Left lung (tissue), 10 donors: ENCODE results near the gene DHRS7B. TPM values are rescaled to one million over a fixed set of nuclear protein-coding genes. Genes with fewer than 3 reads are reported as not detected.
A peak's percentile ranks its signal among the peaks of the same experiment; 100 is the strongest.

ENCODE experiments used
- ATAC-seq: fragments of 200-7000 bp; cut with Tn5 transposase; one replicate; pipeline ENCODE4 v1.9.1; 2020; ENCODE audit warnings: moderate library complexity
- DNase-seq, 4 donors: peaks; one replicate each; pipeline ENCODE4 v3.0.0-alpha.2; 2013 to 2020
- H3K27ac ChIP-seq, 2 donors: fragments of 200-600 bp; sonication (generic) in 1 of 2; one replicate each; pipeline versions ENCODE4 v1.5.0 to v1.8.0; 2020 to 2021
- H3K27me3 ChIP-seq, 2 donors: fragments of 200-600 bp; sonication (generic) in 1 of 2; one replicate each; pipeline versions ENCODE4 v1.5.0 to v1.8.0; 2020 to 2021
- H3K36me3 ChIP-seq, 2 donors: fragments of 200-600 bp; sonication (generic) in 1 of 2; one replicate each; pipeline versions ENCODE4 v1.5.0 to v1.8.0; 2020 to 2021
- H3K4me1 ChIP-seq, 2 donors: fragments of 200-600 bp; one replicate each; pipeline ENCODE4 v1.8.0; 2021
- H3K4me3 ChIP-seq, 2 donors: fragments of 200-600 bp; sonication (generic) in 1 of 2; one replicate each; pipeline versions ENCODE4 v1.5.0 to v1.8.0; 2020 to 2021; ENCODE audit warnings: mild to moderate bottlenecking in 1 of 2
- H3K9me3 ChIP-seq, 2 donors: fragments of 200-600 bp; sonication (generic) in 1 of 2; one replicate each; pipeline versions ENCODE4 v1.5.0 to v1.8.0; 2020 to 2021
- CTCF ChIP-seq, 2 donors: fragments of 200-600 bp; sonication (generic) in 1 of 2; IDR thresholded peaks; one replicate each; pipeline versions ENCODE4 v1.5.0 to v1.8.0; 2021; ENCODE audit warnings: antibody characterized with exemption in 2 of 2
- intact Hi-C, 2 donors: fragments of 100-400 bp; cut with DNase I; formaldehyde crosslinking; loops; one replicate each; pipeline versions ENCODE4 v1.11.2 to v1.14.2; 2022
- polyA plus RNA-seq, 6 donors: library from polyadenylated mRNA; unstranded; fragments of 120-200 nt; gene quantifications; one replicate each; pipeline ENCODE4 v1.2.1, GENCODE V29; 2013; ENCODE audit not compliant: insufficient read length in 6 of 6
- total RNA-seq, 2 donors: library from RNA; stranded (reverse); fragmentation: NEBNext Ultra II Directional; extraction: Animal tissue kit (Norgen Biotek cat#: 25700); gene quantifications; one replicate each; pipeline ENCODE4 v1.2.1, GENCODE V29; 2021
- donor health status: DM: no; HTN: yes; CAD: no.
- donor health status: DM: no; HTN: no; CAD: no.

The DHRS7B gene
- total and polyA plus RNA-seq, 8 donors: 22.5 to 29.1 (median 25.0) TPM

GRCh38 chr17:21152731-21153130 lies 26.0 kb downstream of the DHRS7B start:
- H3K9me3 ChIP-seq: no peaks in the 10 kb centered on the region
- DNase-seq (no peak), ATAC-seq (no peak)
- H3K27ac ChIP-seq: peak overlapping the region in 1 of 2 donors; percentile 57
- intact Hi-C loops: no loop called here
- no peak for TF ChIP-seq CTCF (IDR thresholded peaks at IDR 0.05)
- H3K4me1 ChIP-seq: peaks cover 0 to 24% of the 10 kb centered on the region in 2 donors
- no peaks in the 10 kb centered on the region for H3K36me3 ChIP-seq
- no peak overlapping the region for H3K4me3 ChIP-seq
- no peaks in the 10 kb centered on the region for H3K27me3 ChIP-seq

- no peak for TF ChIP-seq CTCF (IDR thresholded peaks at IDR 0.05)
- ATAC-seq (no peak), DNase-seq (no peak)
- Histone ChIP-seq H3K36me3 (no peaks in the 10 kb centered on the region), H3K4me3 (no peak overlapping the region), H3K27me3 (no peaks in the 10 kb centered on the region), H3K4me1 (peaks cover 9 to 12% of the 10 kb centered on the region in 2 donors), H3K9me3 (no peaks in the 10 kb centered on the region), H3K27ac (no peak overlapping the region)
- intact Hi-C loops: no loop called here
Observed at GRCh38 chr17:21157586-21158370, 31.0 kb downstream of the DHRS7B start.

- Histone ChIP-seq H3K9me3 (no peaks in the 10 kb centered on the region), H3K36me3 (no peaks in the 10 kb centered on the region), H3K27ac (no peak overlapping the region), H3K4me1 (peaks cover 0 to 12% of the 10 kb centered on the region in 2 donors), H3K4me3 (no peak overlapping the region), H3K27me3 (no peaks in the 10 kb centered on the region)
- DNase-seq (no peak), ATAC-seq (no peak)
- intact Hi-C loops: no loop called here
- TF ChIP-seq CTCF (IDR thresholded peaks at IDR 0.05): no peak
Observed at GRCh38 chr17:21160401-21160800, 33.6 kb downstream of the DHRS7B start.

- Histone ChIP-seq H3K4me3 (no peak overlapping the region), H3K4me1 (peaks cover 8 to 12% of the 10 kb centered on the region in 2 donors), H3K9me3 (no peaks in the 10 kb centered on the region), H3K27me3 (no peaks in the 10 kb centered on the region), H3K36me3 (no peaks in the 10 kb centered on the region), H3K27ac (peak overlapping the region; percentile 13 to 29)
- intact Hi-C loops: no loop called here
- TF ChIP-seq CTCF (IDR thresholded peaks at IDR 0.05): no peak
- DNase-seq (no peak), ATAC-seq (no peak)
Observed at GRCh38 chr17:21161498-21162393, 35.0 kb downstream of the DHRS7B start.

- intact Hi-C loops: no loop called here
- no peaks in the 10 kb centered on the region for H3K36me3 ChIP-seq
- DNase-seq (no peak), ATAC-seq (no peak)
- H3K27me3 ChIP-seq: no peaks in the 10 kb centered on the region
- peak overlapping the region; percentile 13 to 29 for H3K27ac ChIP-seq
- H3K4me3 ChIP-seq: no peak overlapping the region
- TF ChIP-seq CTCF (IDR thresholded peaks at IDR 0.05): no peak
- peaks cover 8 to 12% of the 10 kb centered on the region in 2 donors for H3K4me1 ChIP-seq
- no peaks in the 10 kb centered on the region for H3K9me3 ChIP-seq
Observed at GRCh38 chr17:21162394-21162775, 35.6 kb downstream of the DHRS7B start.
